NCI-H2227 treated with DMSO at 0.1 percent for 48 hours (cell line): ENCODE results near the gene BICC1.
A peak's percentile ranks its signal among the peaks of the same experiment; 100 is the strongest.

Experiments
- DNase-seq: peaks from one replicate; lab custom pipeline; 2025; lab: John Stamatoyannopoulos, UW

BICC1 gene, protein sequence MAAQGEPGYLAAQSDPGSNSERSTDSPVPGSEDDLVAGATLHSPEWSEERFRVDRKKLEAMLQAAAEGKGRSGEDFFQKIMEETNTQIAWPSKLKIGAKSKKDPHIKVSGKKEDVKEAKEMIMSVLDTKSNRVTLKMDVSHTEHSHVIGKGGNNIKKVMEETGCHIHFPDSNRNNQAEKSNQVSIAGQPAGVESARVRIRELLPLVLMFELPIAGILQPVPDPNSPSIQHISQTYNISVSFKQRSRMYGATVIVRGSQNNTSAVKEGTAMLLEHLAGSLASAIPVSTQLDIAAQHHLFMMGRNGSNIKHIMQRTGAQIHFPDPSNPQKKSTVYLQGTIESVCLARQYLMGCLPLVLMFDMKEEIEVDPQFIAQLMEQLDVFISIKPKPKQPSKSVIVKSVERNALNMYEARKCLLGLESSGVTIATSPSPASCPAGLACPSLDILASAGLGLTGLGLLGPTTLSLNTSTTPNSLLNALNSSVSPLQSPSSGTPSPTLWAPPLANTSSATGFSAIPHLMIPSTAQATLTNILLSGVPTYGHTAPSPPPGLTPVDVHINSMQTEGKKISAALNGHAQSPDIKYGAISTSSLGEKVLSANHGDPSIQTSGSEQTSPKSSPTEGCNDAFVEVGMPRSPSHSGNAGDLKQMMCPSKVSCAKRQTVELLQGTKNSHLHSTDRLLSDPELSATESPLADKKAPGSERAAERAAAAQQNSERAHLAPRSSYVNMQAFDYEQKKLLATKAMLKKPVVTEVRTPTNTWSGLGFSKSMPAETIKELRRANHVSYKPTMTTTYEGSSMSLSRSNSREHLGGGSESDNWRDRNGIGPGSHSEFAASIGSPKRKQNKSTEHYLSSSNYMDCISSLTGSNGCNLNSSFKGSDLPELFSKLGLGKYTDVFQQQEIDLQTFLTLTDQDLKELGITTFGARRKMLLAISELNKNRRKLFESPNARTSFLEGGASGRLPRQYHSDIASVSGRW

DNA sequence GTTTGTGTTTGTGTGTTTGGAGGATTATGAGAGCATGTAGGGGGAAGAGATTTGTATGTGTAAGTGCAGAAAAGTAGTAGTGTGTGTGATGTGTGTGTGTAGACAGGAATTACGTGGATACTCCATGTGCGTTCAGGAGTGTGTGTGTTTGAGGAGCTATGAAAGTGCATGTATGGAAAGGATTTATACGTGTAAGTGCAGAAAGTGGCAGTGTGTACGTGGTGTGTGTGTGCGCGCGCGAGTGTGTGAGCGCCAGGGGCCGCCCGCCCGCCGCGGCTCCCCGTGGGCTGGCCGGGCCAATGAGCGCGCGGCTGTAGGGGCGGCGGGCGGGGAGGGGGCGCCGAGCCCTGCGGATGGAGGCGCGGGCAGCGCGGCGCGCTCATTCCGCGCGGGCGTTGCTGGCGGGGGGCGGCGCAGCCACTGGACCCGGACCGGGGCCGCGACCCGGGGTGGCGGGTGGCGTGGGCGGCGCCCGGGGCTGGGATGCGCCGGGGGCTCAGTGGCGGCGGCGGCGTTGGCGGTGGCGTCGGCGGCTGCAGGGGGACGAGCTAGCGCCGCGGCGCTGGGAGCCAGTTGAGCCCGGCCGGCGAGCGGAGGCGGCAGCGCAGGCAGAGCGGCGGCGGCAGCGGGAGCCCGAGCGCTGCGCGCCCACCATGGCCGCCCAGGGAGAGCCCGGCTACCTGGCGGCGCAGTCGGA, at the start of gene BICC1:
Gene BICC1 (plus strand): TSS at position 382 of the 697 bp plus-strand sequence. CDS start 272 bp downstream, at position 654.
- peak; percentile 67 for DNase-seq

DNA sequence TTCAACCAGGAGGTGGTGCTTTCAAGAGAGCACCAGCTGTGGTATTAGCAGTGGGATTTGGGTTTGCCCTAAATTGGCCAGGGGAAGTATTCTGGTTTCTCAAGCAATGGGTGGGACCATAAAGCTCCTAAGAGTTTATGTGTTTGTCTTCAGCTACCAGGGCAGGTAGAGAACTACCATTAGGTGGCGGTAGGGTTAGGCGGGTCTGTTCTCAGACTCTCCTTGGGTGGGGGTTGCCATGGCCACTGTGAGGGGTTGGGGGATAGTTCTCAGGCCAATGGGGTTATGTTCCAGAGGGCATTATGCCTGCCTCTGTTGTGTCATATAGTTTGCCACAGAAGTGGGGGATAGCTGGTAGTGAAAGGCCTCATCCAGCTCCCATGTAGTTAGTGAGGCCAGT, 47.7 kb upstream of the BICC1 start:
- DNase-seq: no peak

DNA sequence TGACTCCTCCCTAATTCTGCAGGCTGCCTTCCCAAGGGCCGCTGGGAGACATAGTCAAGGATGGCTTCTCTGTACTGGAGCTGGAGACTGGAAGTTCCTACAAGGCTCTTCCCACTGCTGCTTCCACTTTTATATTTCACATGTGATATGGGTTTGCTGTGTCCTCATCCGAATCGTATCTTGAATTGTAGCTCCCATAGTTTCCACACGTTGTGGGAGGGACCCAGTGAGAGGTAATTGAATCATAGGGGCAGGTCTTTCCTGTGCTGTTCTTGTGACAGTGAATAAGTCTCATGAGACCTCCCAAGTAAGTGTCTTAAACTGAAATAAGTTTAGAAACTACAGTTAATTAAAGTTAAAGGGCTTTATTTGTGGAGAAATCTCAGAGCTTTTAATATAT, 47.0 kb upstream of the BICC1 start:
- DNase-seq: no peak

DNA sequence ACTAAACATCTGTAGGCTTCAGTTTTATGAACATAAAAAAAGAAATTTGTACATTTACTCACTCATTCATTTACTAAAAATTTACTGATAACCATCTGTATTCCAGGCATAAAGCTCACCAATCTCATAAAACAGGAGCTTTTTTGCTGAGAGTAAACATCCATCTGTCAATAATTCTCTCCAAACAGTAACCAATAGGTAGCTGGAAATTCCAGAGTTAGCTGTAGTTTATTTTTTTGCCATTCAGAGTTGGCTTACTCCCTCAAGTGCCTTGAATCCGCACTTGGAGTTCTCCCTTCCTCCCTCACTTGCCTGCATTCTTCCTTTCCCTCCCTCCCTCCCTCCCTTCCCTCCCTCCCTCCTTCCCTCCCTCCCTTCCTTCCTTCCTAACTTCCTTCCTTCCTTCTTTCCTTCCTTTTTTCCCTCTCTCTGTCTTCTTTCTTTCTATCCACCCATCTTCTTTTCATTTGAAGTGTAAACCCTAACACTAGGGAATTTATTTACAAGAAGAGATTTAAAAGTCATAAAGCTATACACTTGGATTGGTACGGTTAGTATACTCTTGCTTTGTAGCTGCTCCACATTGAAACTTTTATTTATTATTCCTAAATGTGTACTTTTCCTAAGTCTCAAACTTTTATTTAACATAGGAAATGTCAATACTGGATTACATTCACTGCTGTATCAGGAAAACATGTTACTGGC, 44.6 kb upstream of the BICC1 start:
- no peak for DNase-seq

DNA sequence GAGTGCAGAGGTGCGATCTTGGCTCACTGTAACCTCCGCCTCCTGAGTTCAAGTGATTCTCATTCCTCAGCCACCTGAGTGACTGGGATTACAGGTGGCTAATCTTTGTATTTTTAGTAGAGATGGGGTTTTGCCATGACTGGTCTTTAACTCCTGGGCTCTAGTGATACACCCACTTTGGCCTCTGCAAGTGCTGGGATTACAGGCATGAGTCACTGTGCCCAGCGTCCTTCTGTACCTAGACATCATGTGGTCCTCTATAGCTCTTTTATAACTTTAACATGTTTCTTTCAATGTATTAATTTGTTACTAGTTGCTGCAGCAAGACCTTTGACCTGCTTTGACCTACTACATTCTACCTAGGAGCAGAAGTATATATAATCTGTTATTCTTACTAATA, 38.7 kb upstream of the BICC1 start:
- no peak for DNase-seq

DNA sequence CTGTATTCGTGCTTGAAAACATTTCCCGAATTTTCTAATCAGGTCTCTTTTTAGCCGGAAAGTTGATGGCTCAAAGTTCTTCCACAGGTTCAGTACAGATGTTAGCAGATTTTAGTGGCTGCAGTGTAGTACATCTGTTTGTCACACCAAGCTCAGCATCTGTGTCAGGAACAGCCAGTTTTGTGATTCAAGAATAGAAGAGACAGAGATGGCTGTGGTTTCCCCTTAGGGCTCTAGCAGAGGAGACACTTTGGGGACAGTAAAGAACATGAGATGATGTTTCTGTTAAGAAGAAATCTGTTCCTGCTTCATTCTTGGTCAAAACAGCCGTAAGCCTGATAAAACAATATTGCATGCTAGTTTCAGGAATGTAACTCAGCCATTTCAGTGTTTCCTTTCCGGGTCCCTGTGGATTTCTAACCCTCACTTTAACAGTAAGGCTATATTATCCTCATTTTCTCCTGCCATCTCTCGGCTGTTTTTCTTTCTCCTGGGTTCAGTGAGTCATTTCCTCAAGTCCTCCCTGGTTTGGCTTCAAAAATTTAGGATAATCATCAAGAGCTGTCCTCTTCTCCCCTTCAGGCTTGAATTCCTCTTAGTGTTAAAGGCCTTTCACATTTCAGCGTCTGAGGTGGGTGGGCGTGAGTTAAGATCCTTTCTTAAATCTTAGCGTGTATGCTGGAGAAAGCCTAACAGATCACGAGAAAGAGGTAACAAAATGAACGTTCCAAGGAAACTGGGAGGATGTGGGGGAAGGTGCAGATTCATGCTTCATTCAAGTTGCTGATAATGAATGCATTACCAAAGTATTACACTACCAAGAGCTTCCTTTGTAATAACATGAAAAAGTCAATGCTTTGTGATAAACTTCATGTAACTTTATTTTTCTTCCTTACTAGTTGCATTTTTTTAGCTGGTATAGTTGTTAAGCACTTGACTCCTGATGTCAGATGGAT, 37.1 kb upstream of the BICC1 start:
- DNase-seq: no peak

DNA sequence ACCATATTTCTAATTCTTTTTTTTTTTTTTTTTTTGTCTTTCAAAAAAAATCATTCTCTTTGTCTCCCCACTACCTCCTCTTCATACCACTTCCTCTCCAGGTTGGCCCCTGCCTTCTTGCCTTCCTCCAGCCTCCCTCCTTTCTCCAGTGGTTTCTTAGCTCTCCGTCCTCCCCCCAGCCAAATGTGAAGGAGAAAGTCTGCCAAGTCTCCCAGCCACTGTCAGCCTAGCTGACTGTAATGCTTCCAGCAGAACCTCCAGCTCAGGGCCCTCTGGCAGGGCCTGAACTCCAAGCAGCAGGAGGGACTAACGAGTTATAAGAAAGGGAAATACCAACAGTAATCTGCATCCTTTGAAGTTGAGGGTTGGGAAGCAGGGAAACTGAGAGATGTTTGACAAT, 35.5 kb upstream of the BICC1 start:
- DNase-seq: no peak

DNA sequence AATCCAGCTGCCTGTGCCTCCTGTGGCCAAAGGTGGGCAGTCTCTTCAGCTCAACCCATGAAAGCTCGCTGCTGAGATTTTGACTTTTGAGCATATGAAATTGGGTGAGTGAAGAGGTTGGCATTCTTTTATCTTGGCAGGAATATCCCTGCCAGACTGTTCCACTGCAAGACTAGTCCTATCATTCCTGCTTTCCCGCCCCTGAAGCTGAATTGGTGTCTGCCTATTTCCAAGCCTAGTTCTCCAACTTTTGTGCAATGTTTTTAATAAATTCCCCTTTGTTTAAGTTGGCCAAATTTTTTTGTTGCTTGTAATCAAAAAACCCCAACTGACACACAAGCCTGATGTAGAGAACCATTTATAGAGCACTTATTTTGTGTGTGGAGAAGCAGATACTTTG, 34.8 kb upstream of the BICC1 start:
- no peak for DNase-seq

DNA sequence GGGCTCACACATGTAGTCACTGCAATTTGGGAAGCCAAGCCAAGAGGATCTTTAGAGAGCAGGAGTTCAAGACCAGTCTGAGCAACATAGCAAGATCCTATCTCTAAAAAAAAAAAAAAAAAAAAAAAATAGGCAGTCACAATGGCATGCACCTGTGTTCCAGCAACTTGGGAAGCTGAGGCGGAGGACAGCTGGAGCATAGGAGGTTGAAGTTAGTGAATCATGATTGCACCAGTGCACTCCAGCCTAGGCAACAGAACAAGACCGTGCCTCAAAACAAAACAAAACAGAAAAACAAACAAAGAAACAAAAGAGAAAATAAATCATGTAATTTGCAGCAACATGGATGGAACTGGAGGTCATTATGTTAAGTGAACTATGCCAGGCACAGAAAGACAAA, 33.6 kb upstream of the BICC1 start:
- no peak for DNase-seq

DNA sequence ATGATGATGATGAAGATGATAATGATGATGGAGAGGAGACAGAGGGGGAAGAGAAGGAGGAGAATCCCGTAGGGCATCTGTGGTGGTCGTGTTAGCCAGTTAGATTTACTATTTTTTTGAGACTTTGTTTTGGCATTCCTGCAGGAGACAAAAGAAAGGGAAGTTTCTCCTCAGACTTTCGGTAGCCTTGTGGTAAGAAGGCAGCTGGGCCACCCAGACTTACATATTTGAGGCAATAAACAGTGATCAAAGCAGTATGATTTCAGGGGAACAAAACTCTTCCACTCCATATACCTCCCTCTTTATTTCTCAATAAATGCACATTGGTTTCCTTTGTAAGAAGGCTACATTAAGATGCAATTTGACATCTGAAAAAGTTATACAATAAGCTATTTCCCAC, 32.4 kb upstream of the BICC1 start:
- no peak for DNase-seq

DNA sequence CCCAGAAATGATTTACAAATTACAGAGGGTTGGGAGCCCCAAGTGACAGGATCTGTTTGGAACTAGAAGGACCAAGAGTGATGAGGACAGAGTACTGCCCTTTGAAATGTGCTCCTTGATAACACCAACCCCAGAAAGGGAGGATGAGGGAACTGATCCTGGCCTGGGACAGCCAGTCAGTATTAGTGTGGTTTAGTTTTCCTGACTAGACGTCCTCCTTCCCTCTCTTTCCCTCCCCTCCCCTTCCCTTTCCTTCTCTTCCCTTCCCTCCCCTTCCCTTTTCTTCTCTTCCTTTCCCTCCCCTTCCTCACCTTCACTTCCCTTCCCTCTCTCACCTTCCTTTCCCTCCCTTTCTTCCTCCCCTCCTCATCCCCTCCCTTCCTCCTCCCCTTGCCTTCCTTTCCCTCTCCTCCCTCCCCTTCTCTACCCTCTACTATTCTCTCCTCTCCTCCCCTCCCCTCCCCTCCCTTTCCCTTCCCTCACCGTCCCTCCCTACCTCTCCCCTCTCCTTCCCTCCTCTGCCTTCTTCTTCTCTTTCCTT, 31.0 kb upstream of the BICC1 start:
- no peak for DNase-seq

DNA sequence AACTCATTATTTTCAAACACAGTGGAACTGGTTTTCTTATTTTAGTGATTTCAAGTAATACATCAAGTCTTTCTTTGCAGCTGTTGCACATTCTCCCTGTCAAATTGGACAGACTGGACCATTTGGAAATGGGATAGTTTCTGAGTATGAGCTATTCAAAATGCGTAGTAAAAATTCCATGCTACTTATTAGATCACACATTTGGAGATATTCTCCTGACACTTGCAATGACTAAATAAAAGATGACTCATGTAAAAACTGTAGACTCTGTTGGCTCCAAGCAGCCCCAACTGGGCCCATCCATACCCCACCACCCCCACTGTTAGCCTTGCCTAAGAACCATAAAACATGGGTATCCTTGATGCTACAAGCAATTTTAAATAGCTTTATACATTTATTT, 25.9 kb upstream of the BICC1 start:
- DNase-seq: no peak

DNA sequence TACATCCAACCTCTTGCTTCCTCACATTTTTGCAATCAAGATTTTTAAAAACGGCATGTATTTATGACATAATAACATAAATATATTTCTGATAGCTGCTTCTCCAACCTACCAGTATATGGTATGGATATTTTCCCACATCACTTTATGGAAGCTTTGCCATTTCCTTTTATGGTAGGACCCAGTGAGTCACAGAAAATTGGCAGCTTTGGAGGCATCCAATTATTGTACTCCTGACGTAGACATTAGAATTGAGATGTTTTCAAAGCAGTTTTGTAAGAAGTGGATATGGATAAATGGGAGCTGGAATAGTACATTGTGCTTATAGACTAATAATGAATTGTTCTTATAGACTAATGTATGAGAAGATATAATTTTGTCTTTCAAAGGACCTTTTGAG, 23.8 kb upstream of the BICC1 start:
- DNase-seq: peak; percentile 6

DNA sequence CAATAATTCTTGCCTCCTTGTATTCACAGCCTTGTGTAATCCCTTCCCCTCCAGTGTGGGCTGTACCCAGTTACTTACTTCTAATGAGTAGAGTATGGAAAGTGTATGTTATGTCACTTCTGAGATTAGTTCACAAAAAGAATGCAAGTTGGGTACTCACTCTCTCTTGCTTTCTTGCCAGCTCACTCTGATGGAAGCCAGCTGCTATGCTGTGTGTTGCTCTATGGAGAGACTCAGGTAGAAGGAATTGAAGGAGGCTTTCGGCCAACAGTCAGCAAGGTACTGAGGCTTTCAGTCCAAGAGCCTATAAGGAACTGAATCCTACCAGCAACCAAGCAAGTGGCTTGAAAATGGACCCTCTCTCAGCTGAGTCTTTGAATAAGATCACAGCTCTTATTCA, 9.7 kb upstream of the BICC1 start:
- no peak for DNase-seq

DNA sequence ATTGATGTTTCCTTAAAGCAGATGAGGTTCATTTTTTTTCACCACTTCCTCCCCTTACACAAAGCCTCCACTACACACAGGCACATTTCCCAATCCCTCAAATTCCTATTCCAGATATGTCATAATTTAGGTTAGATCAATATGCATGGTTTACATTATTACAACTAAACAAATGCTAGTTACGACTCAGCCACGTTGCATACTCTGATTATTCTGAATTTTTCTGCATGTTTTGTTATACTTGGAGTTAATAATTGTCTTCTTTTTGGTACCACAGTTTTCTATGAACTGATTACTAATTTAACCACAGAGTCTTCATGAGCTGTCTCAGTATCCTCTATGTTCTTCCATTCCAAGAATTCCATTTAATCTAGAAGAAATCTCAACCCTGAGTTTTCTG, 4.4 kb upstream of the BICC1 start:
- DNase-seq: no peak

DNA sequence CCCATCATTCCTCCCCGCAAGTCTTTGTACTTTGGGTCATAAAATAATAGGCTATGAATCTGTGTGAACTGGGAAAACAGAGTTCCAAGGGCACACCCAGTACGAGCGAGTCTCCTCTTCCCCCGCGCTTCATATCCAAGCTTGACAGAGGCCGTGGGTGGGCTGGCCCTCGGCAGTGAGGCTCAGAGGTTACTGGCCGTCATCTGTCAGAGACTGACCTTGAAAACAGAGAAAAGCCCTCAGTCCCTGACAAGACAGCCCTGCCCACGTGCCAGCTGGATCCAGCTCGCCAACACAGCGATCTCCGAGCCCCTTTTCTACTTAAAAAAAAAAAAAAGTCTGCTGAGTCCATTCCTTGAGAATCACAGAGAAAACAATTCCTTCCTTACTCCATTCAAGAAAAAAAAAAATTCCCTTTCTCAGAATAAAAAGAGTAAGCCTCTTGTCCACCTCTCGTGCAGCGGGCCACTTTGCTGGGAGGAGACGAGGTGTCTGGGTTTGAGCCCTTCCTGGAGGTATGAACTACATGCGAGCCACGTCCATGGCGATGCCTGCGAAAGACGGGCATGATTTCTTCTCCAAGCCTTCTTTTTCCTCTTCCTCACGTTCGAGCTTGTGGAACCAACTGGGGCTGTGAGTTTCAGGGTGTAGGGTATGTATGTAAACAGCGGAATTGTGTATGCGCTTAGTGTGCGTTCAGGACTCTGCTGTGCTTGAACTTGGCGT, 744 bp upstream of the BICC1 start:
- no peak for DNase-seq

DNA sequence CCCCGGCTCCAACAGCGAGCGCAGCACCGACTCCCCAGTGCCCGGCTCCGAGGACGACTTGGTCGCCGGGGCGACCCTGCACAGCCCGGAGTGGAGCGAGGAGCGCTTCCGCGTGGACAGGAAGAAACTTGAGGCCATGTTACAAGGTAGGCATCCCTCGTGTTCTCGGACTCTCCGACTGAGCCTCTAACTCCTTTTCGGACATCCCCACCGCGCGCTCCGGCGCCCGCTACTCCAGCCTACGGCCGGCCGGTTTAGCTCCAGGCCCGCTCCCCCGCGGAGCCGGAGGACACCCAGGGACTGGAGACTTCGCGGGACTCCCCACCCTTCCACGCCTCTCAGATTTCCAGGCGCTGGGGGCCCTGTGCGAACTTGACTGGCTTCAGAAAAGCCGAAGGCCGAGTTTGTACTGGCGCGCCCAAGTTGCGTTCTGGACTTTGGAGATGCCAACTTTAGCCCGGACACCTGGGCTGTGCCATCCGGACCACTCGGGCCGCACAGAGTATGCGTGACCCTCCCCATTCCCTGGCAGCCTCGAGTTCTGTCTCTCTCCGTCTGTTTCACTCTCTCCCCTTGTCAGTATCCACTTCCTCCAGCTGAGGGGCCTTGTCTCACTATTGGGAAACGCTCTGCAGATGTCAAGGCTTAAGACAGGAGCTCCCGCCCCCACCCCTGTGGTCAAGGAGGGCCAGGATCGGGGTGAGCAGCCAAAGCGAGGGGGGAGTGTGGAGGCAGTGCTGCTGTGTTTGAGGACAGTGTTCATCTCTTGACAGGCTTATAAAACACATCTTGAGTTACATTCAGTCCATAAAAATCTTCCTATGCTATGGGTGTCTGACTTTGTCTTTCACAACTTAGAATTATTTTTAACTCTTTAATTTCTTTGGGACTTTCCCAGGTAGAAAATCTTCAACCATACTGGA, 777 bp downstream of the BICC1 start:
- DNase-seq: no peak

DNA sequence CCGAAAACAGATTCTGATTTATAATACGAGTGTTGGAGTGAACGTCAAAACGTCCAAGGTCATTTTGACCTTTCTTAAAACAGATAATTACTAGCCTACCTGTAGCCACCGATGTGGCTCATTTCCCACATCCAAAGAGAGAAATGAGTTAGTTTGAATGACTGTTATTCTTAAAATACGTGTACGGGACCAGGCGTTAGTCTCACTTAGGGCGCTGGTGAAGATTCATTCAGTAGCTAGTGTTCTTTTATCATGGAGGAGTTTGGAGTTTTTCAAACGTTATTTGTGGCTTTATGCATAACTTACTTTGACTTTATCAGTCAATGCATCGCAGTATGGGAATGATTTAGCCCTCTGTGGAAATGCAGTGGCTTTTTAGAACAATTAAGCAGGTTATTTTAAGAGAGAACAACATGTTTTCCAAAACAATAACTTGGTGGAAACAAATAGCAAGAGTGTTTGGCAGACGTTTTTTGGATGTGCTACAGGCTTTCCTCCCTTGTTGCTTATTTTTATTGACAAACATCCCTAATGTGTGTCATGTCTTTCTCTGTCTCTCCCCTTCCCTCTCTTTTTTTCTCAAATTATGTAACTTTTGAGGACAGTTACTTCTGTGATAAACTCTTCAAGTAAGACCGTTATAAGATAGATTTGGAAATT, 1.6 kb downstream of the BICC1 start:
- DNase-seq: no peak
